Right lobe of liver (tissue), 4 donors: Measurements from ENCODE around the gene GPR78.

Experiments
- POLR2A ChIP-seq: fragments of 450-650 bp; IDR thresholded peaks from one replicate; pipeline ENCODE4 v1.6.1; 2017; ENCODE audit warnings: antibody characterized with exemption, mild to moderate bottlenecking
- TF ChIP-seq, protein P1 (sequence below), 4 donors: fragments of 200-600 bp in 3 of 4; fragments of 450-650 bp in 1 of 4; IDR thresholded peaks; one replicate each; pipeline versions ENCODE4 v1.5.1 to v1.8.0; 2016 to 2022; ENCODE audit warnings: antibody characterized with exemption in 4 of 4, mild to moderate bottlenecking in 2 of 4
- donor health status: DM: no; HTN: no; CAD: no.
- donor health status: DM: no; HTN: no; CAD: no.
- donor health status: DM: no; HTN: yes; CAD: no.

DNA sequence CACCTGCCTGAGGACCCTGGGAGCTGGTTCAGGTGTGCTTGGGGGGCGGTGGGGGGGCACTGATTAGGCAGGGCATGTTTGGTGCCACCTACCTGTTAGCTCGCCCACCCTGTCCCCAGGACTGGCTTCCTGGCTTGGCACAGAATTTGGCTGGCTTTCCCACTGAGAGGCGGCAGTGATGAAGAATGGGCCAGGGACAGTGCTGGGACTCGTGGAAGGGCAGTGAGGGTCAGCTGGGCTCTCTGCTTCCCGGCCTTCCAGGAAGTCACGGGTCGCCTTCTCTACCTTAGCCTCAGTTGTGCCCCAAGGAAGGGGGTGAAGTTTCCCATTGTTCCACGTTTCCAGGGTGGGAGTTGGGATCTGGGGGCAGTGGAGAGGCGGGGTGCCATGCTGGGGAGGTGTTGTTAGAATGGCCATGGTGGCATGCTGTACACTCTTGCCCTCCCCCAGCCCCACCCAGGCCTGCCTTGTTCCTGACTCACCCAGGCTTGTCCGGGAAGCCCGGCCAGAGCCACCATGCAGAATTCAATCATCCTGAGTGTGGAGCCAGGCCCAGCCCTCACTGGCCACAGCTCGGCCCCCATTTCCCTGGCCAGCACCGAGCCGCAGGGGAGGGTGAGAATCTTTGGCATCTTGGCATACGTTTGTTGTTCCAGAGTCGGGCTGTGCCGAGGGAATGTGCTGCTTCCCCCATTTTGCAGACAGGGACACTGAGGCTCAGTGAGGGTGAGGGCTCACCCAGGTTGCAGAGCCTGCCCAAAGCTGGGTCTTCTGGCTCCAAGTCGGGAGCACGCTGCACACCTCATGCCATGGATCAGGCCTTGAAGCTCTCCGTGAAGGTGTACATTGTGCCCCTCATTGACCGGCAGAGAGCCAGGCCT is 21.9 kb upstream of the GPR78 start:
- TF ChIP-seq, protein P1, sequence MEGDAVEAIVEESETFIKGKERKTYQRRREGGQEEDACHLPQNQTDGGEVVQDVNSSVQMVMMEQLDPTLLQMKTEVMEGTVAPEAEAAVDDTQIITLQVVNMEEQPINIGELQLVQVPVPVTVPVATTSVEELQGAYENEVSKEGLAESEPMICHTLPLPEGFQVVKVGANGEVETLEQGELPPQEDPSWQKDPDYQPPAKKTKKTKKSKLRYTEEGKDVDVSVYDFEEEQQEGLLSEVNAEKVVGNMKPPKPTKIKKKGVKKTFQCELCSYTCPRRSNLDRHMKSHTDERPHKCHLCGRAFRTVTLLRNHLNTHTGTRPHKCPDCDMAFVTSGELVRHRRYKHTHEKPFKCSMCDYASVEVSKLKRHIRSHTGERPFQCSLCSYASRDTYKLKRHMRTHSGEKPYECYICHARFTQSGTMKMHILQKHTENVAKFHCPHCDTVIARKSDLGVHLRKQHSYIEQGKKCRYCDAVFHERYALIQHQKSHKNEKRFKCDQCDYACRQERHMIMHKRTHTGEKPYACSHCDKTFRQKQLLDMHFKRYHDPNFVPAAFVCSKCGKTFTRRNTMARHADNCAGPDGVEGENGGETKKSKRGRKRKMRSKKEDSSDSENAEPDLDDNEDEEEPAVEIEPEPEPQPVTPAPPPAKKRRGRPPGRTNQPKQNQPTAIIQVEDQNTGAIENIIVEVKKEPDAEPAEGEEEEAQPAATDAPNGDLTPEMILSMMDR (IDR thresholded peaks at IDR 0.05) = no peak
- TF ChIP-seq POLR2A = no peak
